Measurements from ENCODE around the gene HAAO.
"Not testable (repeated sequence)": the region's sequence is repeated elsewhere in the genome, so short reads cannot be mapped to it uniquely, and the experiment has no call there.

The HAAO gene

GRCh38 chr2:42792583-42793333, at the start of gene HAAO:
Gene HAAO (minus strand): TSS chr2:42792583. CDS start chr2:42792536, 47 bp downstream.
- no peak for DNase-seq

- DNase-seq = no peak
Observed at GRCh38 chr2:42841344-42841743, 49.0 kb upstream of the HAAO start.

GRCh38 chr2:42840760-42841159, 48.4 kb upstream of the HAAO start:
- DNase-seq = no peak

- DNase-seq = no peak
Observed at GRCh38 chr2:42839809-42840501, 47.6 kb upstream of the HAAO start.

- no peak for DNase-seq
Observed at GRCh38 chr2:42838133-42838532, 45.8 kb upstream of the HAAO start.

GRCh38 chr2:42835577-42836371, 43.4 kb upstream of the HAAO start:
- no peak for DNase-seq

GRCh38 chr2:42834161-42834560, 41.8 kb upstream of the HAAO start:
- DNase-seq = no peak

- no peak for DNase-seq
Observed at GRCh38 chr2:42832289-42832634, 39.9 kb upstream of the HAAO start.

GRCh38 chr2:42831575-42832288, 39.3 kb upstream of the HAAO start:
- not testable (repeated sequence) for DNase-seq

- no peak for DNase-seq
Observed at GRCh38 chr2:42830922-42831574, 38.7 kb upstream of the HAAO start.

GRCh38 chr2:42829671-42830440, 37.5 kb upstream of the HAAO start:
- no peak for DNase-seq

GRCh38 chr2:42828487-42829425, 36.4 kb upstream of the HAAO start:
- peak; percentile 15 for DNase-seq

GRCh38 chr2:42827647-42828486, 35.5 kb upstream of the HAAO start:
- DNase-seq = peak; percentile 68

- DNase-seq = no peak
Observed at GRCh38 chr2:42826231-42826630, 33.8 kb upstream of the HAAO start.

GRCh38 chr2:42824454-42824807, 32.0 kb upstream of the HAAO start:
- DNase-seq = no peak

- DNase-seq = no peak
Observed at GRCh38 chr2:42823744-42824453, 31.5 kb upstream of the HAAO start.

GRCh38 chr2:42819160-42819559, 26.8 kb upstream of the HAAO start:
- no peak for DNase-seq

GRCh38 chr2:42815726-42816125, 23.3 kb upstream of the HAAO start:
- DNase-seq = no peak

GRCh38 chr2:42813763-42814162, 21.4 kb upstream of the HAAO start:
- no peak for DNase-seq
